Uterus (tissue), 2 donors: ENCODE data around the gene POLD1.

ENCODE experiments used
- CTCF ChIP-seq, 4 experiments: fragments of 200-600 bp in 2 of 4; fragments of 450-650 bp in 2 of 4; sonication (generic) in 2 of 4; IDR thresholded peaks; one replicate each; pipeline ENCODE4 v1.5.1; 2016 to 2019; ENCODE audit warnings: antibody characterized with exemption in 4 of 4, mild to moderate bottlenecking in 2 of 4, moderate library complexity in 1 of 4
- POLR2A ChIP-seq, 2 donors: fragments of 450-650 bp; IDR thresholded peaks; one replicate each; pipeline ENCODE4 v1.6.1; 2016; ENCODE audit warnings: antibody characterized with exemption in 2 of 2, mild to moderate bottlenecking in 1 of 2, moderate library complexity in 1 of 2

DNA sequence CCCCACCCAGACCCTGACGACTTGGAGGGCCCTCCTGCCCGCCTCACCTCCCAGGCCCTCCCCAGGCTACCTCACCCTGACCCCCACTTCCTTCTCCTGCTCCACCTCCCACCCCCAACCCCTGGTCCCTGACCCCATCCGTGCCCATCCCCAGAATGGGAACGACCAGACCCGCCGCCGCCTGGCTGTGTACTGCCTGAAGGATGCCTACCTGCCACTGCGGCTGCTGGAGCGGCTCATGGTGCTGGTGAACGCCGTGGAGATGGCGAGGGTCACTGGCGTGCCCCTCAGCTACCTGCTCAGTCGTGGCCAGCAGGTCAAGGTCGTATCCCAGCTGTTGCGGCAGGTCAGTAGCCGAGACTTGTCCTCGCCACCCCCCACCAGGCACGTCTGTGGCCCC lies 22.7 kb downstream of the POLD1 start:
- TF ChIP-seq CTCF (IDR thresholded peaks at IDR 0.05) (no peak), POLR2A (IDR thresholded peaks at IDR 0.05) (no peak)
